Fibroblast of pulmonary artery (primary cell): Measurements from ENCODE around the gene CRHR2.

Experiments
- DNase-seq: peaks from one replicate; pipeline ENCODE4 v3.0.0-alpha.2; 2010; ENCODE audit warnings: low read depth
- H3K4me3 ChIP-seq: replicated peaks from 2 replicates; pipeline ENCODE4 v1.5.1; 2011; ENCODE audit warnings: low read depth, mild to moderate bottlenecking, control low read depth, low read length, moderate library complexity
- CTCF ChIP-seq: IDR thresholded peaks from 2 replicates; pipeline ENCODE4 v1.5.1; 2011; ENCODE audit warnings: mild to moderate bottlenecking, control low read depth, low read length, inconsistent platforms; ENCODE audit errors: missing control alignments

CRHR2 gene

GRCh38 chr7:30683306-30683705, 1.1 kb upstream of the CRHR2 start:
- no peak for TF ChIP-seq CTCF
- no peak for DNase-seq
- H3K4me3 ChIP-seq = no peak overlapping the region

GRCh38 chr7:30681815-30682211, 443 bp downstream of the CRHR2 start:
- no peak overlapping the region for H3K4me3 ChIP-seq

GRCh38 chr7:30681331-30681797, 892 bp downstream of the CRHR2 start:
- TF ChIP-seq CTCF = no peak
- no peak for DNase-seq
- no peak overlapping the region for H3K4me3 ChIP-seq

More at GRCh38 chr7:30681815-30682211, 443 bp downstream of the CRHR2 start:
- no peak for DNase-seq
- TF ChIP-seq CTCF = no peak

GRCh38 chr7:30679664-30680063, 2.6 kb downstream of the CRHR2 start:
- no peak for TF ChIP-seq CTCF
- H3K4me3 ChIP-seq = no peak overlapping the region
- no peak for DNase-seq

- TF ChIP-seq CTCF = no peak
- DNase-seq = no peak
- H3K4me3 ChIP-seq = no peak overlapping the region
These were observed 3.5 kb downstream of the CRHR2 start for GRCh38 chr7:30678805-30679204.

GRCh38 chr7:30674876-30675275, 7.4 kb downstream of the CRHR2 start:
- no peak for TF ChIP-seq CTCF
- no peak overlapping the region for H3K4me3 ChIP-seq
- DNase-seq = no peak

GRCh38 chr7:30674420-30674819, 7.8 kb downstream of the CRHR2 start:
- TF ChIP-seq CTCF = no peak
- no peak overlapping the region for H3K4me3 ChIP-seq
- no peak for DNase-seq
